NCI-H2029 treated with DMSO at 0.1 percent for 48 hours (cell line): ENCODE data around the gene FCRL6.

Experiments used
- DNase-seq: peaks from one replicate; lab custom pipeline; 2025; lab: John Stamatoyannopoulos, UW

Gene FCRL6

DNA sequence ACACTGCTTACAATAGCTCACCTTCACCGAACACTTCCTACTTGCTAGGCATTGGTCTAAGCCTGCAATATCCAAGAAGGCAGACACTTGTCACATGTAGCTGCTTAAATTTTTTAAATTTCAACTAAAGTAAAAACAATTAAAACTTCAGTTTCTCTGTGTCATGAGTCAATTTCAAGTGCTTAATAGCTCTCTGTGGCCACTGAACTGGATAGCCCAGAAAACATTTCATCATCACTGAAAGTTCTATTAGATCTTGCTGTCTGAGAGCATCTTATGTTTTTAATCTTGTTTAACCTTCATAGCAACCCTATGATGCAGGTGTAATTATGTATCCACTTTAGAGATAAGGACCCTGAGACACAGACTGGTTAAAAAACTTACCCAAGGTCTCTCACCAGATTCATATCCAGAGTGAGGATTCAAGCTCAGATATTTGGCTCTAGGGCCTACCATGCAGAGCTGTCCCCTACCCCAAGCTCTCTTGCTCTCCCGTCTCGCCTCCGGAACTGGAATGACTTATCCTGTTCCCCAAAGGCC lies 2.6 kb upstream of the FCRL6 start:
- no peak for DNase-seq

- no peak for DNase-seq
Measured at GRCh38 chr1:159800177-159800930, 1.8 kb upstream of the FCRL6 start.

DNA sequence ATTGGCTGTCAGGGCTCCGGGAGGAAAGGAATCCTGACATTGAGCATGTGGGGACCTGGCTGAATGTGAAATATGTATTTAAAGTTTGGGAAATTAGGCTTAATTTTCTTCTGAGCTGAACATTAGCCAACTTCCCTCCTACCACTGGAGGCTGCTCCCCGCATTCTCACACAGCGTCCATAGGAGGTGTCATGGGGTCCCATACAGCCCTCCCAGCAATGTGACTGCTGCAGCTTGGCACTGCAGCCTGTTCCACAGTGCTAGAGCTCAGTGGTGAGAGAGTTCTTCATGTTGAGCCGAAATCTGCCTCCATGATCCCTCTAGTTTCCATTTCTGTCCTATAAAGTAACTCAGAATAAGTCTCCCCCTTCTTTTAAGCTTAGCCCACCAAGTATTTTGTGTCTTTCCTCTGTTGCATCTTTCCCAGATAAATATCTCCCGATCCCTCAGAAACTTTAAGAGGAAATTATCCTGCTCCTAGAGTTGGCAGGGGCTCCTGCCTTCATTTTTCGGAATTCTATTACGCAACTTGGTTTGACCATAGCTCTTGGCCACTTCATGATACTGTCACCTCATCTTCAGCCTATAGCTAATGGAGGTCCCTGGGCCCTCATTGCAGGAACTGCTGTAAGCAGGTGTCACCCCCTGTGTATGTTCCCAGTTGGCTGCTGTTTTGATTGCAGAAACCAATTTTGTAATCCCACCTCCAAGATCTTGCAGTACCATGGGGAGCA lies 2.0 kb downstream of the FCRL6 start:
- DNase-seq, result no peak

DNA sequence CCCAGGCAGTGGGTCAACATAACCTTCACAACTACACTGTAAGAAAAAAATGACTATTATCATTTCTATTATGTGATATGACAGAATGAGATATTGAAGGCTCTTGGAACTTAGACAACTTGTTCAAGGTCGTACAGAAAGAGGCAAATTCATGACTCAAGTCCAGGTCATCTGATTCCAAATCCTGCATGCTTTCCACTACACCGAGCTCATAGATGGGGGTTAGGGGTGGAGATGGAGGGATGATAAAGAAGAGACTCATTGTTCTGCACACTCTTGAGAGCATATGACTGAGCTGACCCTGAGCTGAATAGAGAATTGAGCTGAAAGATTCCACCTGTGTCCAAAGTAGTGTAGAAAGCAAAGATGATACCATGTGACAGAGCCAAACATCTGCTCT lies 2.8 kb downstream of the FCRL6 start:
- DNase-seq, result no peak

GRCh38 chr1:159815926-159816325 lies 13.8 kb downstream of the FCRL6 start:
- no peak for DNase-seq

- DNase-seq, result peak; percentile 90
Measured at GRCh38 chr1:159817276-159818041, 15.3 kb downstream of the FCRL6 start.

DNA sequence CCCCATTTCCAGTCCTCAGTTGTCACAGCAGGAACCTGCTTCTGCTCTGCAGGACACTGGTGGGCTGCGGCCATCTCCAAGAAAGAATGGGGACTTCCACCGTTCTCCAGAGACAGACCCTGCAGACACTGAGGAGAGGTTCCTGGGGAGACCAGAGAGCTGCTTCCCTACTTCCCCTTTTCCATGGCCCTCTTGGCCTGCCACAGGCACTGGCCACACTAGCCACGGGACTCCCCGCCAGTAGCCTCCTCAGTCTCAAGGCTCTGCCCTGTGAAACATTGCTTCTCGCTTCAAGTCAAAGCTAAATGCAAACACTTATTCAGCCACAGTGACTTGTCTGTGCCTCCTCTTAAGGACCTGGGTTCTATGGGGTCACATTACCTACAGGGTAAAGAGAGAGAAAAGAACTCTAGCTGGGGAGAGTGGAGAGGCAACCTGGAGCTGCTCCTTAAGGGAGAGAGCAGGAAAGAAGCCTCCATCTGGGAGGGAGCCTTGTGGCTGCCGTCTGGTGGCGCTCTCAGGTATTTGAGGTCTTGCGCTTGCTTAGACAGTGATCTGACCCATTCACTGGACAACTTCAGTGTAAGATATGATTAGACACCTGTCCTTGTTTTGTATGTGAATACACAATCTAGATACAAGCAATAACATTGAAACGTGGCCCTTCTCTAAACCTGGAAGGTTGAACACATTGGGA lies 19.2 kb downstream of the FCRL6 start:
- DNase-seq, result no peak

GRCh38 chr1:159823406-159823805 lies 21.2 kb downstream of the FCRL6 start:
- DNase-seq, result no peak

DNA sequence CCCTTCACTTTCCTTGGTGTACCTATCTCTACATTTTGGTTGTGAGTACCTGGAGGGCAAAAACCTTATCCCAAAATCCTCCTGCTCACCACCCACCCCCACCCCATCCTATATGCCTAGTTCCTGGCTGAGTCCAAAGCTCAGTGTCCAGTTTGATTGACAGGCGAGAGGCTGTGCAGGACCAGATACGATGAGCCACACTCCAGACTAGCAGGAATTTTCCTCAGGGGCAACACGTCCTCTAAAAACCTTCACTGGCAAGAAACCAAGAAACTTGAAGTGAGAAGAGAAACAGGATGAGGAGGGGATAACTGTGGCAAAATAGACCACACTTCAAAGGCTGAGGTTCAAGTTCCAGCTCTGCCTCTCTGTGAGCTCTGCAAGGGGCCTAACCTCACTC lies 23.4 kb downstream of the FCRL6 start:
- DNase-seq, result no peak

- DNase-seq, result no peak
Measured at GRCh38 chr1:159826441-159827101, 24.4 kb downstream of the FCRL6 start, which contains the start of gene SLAMF8. TSS of gene SLAMF8 (plus strand) at chr1:159826873. CDS start at chr1:159826899, 26 bp downstream.

DNA sequence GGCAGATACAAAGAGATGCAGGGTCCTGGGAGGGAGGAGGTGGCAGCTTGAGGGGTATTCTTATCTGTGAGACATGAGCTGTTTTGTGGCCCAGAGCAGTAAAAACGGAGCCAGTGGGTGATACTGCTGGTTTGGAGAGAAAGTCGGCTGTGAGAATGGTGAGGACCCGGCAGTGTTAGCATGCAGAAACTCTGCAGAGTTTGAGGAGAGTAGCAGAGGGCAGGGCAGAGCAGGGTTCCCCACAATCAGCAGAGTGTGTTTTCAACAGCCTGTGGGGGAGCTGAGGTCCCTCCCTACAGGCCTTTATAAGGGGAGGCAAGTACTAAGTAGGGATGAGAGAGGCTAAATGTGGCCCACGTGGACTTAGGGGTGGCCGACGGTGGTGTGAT lies 24.9 kb downstream of the FCRL6 start:
- no peak for DNase-seq

GRCh38 chr1:159827549-159827948 lies 25.4 kb downstream of the FCRL6 start:
- DNase-seq, result no peak

GRCh38 chr1:159828176-159828575 lies 26.0 kb downstream of the FCRL6 start:
- no peak for DNase-seq

- no peak for DNase-seq
Measured at GRCh38 chr1:159828581-159829272, 26.6 kb downstream of the FCRL6 start.

- DNase-seq, result no peak
Measured at GRCh38 chr1:159829273-159829634, 27.1 kb downstream of the FCRL6 start.

DNA sequence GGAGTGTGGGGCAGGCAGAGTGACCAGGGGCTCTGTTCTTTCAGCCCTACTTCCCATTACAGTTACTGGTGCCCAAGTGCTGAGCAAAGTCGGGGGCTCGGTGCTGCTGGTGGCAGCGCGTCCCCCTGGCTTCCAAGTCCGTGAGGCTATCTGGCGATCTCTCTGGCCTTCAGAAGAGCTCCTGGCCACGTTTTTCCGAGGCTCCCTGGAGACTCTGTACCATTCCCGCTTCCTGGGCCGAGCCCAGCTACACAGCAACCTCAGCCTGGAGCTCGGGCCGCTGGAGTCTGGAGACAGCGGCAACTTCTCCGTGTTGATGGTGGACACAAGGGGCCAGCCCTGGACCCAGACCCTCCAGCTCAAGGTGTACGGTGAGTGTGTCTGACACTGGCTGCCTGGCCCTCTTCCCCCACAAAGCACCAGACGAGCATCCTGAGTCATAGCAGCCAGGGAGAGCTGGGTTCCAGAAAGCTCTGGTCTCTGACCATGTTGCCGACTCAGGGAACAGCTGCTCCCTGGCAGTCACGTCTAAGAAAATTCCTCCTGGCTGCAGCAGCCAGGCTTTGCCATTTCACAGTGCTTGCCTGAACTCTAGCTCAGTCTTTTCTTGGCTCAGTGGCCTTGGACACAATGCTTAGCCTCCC lies 27.8 kb downstream of the FCRL6 start:
- DNase-seq, result no peak

- DNase-seq, result no peak
Measured at GRCh38 chr1:159830722-159831121, 28.6 kb downstream of the FCRL6 start.

DNA sequence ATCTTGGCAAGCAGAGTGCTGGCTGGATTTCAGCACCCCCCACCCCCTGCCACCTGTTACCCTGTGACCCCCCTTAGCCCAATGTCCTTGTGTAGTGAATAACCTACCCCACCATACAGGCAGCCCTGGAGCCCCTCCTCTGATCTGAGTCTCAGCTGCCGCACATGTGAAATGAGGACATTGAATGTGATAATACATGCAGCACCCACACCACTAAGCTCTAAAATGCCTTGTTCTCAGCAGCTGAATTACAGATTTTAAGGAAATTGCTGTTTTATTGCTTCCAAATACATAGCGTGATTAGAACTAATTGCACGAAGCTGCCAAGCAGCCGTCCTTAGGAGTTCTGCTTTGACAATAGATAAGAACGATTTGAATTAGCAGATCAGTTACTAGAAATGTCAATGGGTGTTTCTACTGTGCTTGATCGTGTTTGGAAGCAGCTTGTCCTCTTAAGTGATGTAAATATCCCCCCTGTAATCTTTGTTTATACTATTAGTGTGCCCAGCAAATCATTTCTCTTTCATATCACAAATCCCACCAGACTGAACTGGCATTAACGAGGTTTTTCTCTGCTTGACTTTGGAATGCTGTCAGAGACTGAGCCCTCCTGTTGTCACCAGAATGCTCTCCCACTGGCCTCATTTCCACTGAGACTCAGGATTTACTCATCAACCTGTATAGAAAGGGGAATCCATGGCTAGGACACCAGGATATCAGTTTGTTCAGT lies 29.4 kb downstream of the FCRL6 start:
- no peak for DNase-seq

- DNase-seq, result no peak
Measured at GRCh38 chr1:159832309-159832708, 30.1 kb downstream of the FCRL6 start.

DNA sequence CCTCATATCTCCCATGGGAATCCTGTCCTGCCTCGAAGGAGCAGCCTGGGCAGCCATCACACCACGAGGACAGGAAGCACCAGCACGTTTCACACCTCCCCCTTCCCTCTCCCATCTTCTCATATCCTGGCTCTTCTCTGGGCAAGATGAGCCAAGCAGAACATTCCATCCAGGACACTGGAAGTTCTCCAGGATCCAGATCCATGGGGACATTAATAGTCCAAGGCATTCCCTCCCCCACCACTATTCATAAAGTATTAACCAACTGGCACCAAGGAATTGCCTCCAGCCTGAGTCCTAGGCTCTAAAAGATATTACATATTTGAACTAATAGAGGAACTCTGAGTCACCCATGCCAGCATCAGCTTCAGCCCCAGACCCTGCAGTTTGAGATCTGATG lies 33.2 kb downstream of the FCRL6 start:
- DNase-seq, result no peak
